Measurements from ENCODE around the gene PAQR6. TPM values are rescaled to one million over a fixed set of nuclear protein-coding genes. Genes with fewer than 3 reads are reported as not detected.

Gene PAQR6
- 1 to 10 TPM in 11 of 12 donors, not detected in 1; 1.6 to 6.9 (median 3.6) TPM for polyA plus RNA-seq (ENCODE audit: insufficient read length in 12 of 12)
- long read RNA-seq, donor 1 = 0 reads
- long read RNA-seq, donor 2 = 0 reads
- long read RNA-seq, donor 3 = 0 reads
- long read RNA-seq, donor 4 = 0 reads
- long read RNA-seq, donor 5 = 0 reads
- long read RNA-seq, donor 6 = 0 reads
- long read RNA-seq, donor 7 = 0 reads
- long read RNA-seq, donor 8 = 0 reads
- long read RNA-seq, donor 9 = 0 reads
- long read RNA-seq, donor 10 = 0 reads
- long read RNA-seq, donor 11 = 0 reads

GRCh38 chr1:156247460-156248322 lies at the start of gene PAQR6:
Gene PAQR6 (minus strand): TSS chr1:156248056. CDS start chr1:156246731, 1,325 bp downstream.
- DNase-seq = no peak

GRCh38 chr1:156295391-156295947 lies 47.6 kb upstream of the PAQR6 start, which contains the start of gene GLMP:
Gene GLMP (minus strand): TSS chr1:156295679. CDS start chr1:156295645, 34 bp downstream.
- peak; percentile 85 for DNase-seq

GRCh38 chr1:156293895-156294294 lies 46.0 kb upstream of the PAQR6 start:
- no peak for DNase-seq

GRCh38 chr1:156293098-156293434 lies 45.2 kb upstream of the PAQR6 start:
- no peak for DNase-seq

- DNase-seq = peak; percentile 85
Observed at GRCh38 chr1:156291226-156292061, 43.6 kb upstream of the PAQR6 start.

- DNase-seq = no peak
Observed at GRCh38 chr1:156289857-156290256, 42.0 kb upstream of the PAQR6 start.

GRCh38 chr1:156286061-156286460 lies 38.2 kb upstream of the PAQR6 start:
- DNase-seq = no peak

GRCh38 chr1:156285437-156285836 lies 37.6 kb upstream of the PAQR6 start:
- DNase-seq = no peak

GRCh38 chr1:156284757-156285156 lies 36.9 kb upstream of the PAQR6 start:
- DNase-seq = no peak

- DNase-seq = no peak
Observed at GRCh38 chr1:156284112-156284511, 36.3 kb upstream of the PAQR6 start, which contains the start of gene TMEM79. Gene TMEM79 (plus strand): TSS chr1:156284325. CDS start chr1:156285227, 902 bp downstream.

- DNase-seq = no peak
Observed at GRCh38 chr1:156283521-156283920, 35.7 kb upstream of the PAQR6 start.

- DNase-seq = peak; percentile 99
Observed at GRCh38 chr1:156282479-156283222, 34.8 kb upstream of the PAQR6 start, which contains the start of gene SMG5. Gene SMG5 (minus strand): TSS chr1:156282825. CDS start chr1:156282680, 145 bp downstream.

- no peak for DNase-seq
Observed at GRCh38 chr1:156281693-156282478, 34.0 kb upstream of the PAQR6 start.

- no peak for DNase-seq
Observed at GRCh38 chr1:156281281-156281680, 33.4 kb upstream of the PAQR6 start.

- DNase-seq = no peak
Observed at GRCh38 chr1:156279837-156280236, 32.0 kb upstream of the PAQR6 start.

GRCh38 chr1:156276966-156277381 lies 29.1 kb upstream of the PAQR6 start:
- no peak for DNase-seq

- DNase-seq = no peak
Observed at GRCh38 chr1:156276532-156276931, 28.7 kb upstream of the PAQR6 start.

- no peak for DNase-seq
Observed at GRCh38 chr1:156270314-156270713, 22.5 kb upstream of the PAQR6 start.

- DNase-seq = no peak
Observed at GRCh38 chr1:156268336-156268735, 20.5 kb upstream of the PAQR6 start.

GRCh38 chr1:156266051-156266450 lies 18.2 kb upstream of the PAQR6 start:
- DNase-seq = no peak
